ENCODE measurements around the gene LMO1. TPM values are rescaled to one million over a fixed set of nuclear protein-coding genes. Genes with fewer than 3 reads are reported as not detected.
A peak's percentile ranks its signal among the peaks of the same experiment; 100 is the strongest.

The LMO1 gene
- polyA plus RNA-seq, 1 of the 3 experiments (the other 2 are of a cell fraction): 0.12 TPM

GRCh38 chr11:8252388-8252787, 11.3 kb downstream of the LMO1 start:
- TF ChIP-seq SMC3 (IDR thresholded peaks at IDR 0.05; ENCODE audit: low read depth, low read length): no peak
- TF ChIP-seq, protein P1, sequence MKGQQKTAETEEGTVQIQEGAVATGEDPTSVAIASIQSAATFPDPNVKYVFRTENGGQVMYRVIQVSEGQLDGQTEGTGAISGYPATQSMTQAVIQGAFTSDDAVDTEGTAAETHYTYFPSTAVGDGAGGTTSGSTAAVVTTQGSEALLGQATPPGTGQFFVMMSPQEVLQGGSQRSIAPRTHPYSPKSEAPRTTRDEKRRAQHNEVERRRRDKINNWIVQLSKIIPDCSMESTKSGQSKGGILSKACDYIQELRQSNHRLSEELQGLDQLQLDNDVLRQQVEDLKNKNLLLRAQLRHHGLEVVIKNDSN (IDR thresholded peaks at IDR 0.05; ENCODE audit: borderline replicate concordance, low read depth): no peak
- no peak for TF ChIP-seq JUND (IDR thresholded peaks at IDR 0.05)
- no peak for TF ChIP-seq RFX5 (IDR thresholded peaks at IDR 0.05; ENCODE audit: low read length)
- TF ChIP-seq, protein P2, sequence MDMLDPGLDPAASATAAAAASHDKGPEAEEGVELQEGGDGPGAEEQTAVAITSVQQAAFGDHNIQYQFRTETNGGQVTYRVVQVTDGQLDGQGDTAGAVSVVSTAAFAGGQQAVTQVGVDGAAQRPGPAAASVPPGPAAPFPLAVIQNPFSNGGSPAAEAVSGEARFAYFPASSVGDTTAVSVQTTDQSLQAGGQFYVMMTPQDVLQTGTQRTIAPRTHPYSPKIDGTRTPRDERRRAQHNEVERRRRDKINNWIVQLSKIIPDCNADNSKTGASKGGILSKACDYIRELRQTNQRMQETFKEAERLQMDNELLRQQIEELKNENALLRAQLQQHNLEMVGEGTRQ (IDR thresholded peaks at IDR 0.05; ENCODE audit: borderline replicate concordance, low read depth, low read length): no peak
- no peak for TF ChIP-seq RAD21 (IDR thresholded peaks at IDR 0.05; ENCODE audit: low read length)
- TF ChIP-seq RXRA (IDR thresholded peaks at IDR 0.05; ENCODE audit: borderline replicate concordance, low read depth): no peak
- TF ChIP-seq, protein P3, sequence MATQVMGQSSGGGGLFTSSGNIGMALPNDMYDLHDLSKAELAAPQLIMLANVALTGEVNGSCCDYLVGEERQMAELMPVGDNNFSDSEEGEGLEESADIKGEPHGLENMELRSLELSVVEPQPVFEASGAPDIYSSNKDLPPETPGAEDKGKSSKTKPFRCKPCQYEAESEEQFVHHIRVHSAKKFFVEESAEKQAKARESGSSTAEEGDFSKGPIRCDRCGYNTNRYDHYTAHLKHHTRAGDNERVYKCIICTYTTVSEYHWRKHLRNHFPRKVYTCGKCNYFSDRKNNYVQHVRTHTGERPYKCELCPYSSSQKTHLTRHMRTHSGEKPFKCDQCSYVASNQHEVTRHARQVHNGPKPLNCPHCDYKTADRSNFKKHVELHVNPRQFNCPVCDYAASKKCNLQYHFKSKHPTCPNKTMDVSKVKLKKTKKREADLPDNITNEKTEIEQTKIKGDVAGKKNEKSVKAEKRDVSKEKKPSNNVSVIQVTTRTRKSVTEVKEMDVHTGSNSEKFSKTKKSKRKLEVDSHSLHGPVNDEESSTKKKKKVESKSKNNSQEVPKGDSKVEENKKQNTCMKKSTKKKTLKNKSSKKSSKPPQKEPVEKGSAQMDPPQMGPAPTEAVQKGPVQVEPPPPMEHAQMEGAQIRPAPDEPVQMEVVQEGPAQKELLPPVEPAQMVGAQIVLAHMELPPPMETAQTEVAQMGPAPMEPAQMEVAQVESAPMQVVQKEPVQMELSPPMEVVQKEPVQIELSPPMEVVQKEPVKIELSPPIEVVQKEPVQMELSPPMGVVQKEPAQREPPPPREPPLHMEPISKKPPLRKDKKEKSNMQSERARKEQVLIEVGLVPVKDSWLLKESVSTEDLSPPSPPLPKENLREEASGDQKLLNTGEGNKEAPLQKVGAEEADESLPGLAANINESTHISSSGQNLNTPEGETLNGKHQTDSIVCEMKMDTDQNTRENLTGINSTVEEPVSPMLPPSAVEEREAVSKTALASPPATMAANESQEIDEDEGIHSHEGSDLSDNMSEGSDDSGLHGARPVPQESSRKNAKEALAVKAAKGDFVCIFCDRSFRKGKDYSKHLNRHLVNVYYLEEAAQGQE (IDR thresholded peaks at IDR 0.05; ENCODE audit: low read depth, low read length): no peak
- no peak for TF ChIP-seq TCF12 (IDR thresholded peaks at IDR 0.05)
- no peaks in the 10 kb centered on the region for H4K20me1 ChIP-seq (ENCODE audit: insufficient read depth)
- H3K4me3 ChIP-seq (ENCODE audit: low read depth in 2 of 2, low read length in 1 of 2): no peak overlapping the region
- DNase-seq: no peak
- POLR2A ChIA-PET: no interaction called here
- H3K4me1 ChIP-seq (ENCODE audit: control insufficient read depth in 1 of 2, insufficient read depth in 2 of 2, low read depth in 1 of 2, low read length in 1 of 2): peaks cover 0 to 77% of the 10 kb centered on the region in 2 experiments; a peak in 2 of 4 replicates
- H3K9me3 ChIP-seq: no peaks in the 10 kb centered on the region
- 94% methylated on average over 5 of the region's 5 CpGs for WGBS (ENCODE audit: low lambda C conversion rate)
- no peak overlapping the region for H2AFZ ChIP-seq (ENCODE audit: low read depth)
- no peak overlapping the region for H3K9ac ChIP-seq
- H3F3A ChIP-seq (replicated peaks; ENCODE audit: insufficient read depth): no peaks in the 10 kb centered on the region
- H3K27ac ChIP-seq (ENCODE audit: low read depth in 2 of 2, low read length in 1 of 2): peak overlapping the region in 1 of 2 experiments; percentile 50; a peak in 1 of 4 replicates
- no peak overlapping the region for H3K4me2 ChIP-seq
- peaks cover under 1% of the 10 kb centered on the region; the same call in 1 of the 2 replicates for H3K27me3 ChIP-seq (ENCODE audit: insufficient read depth)
- H3K79me2 ChIP-seq (ENCODE audit: insufficient read depth): no peaks in the 10 kb centered on the region
- CTCF ChIA-PET: interaction anchor here (1.3 to 29.7 kb wide), 2 partner anchors 11 to 27 kb away, joined by 7 to 604 read pairs; partner anchors contain the start of gene LMO1
- H3K36me3 ChIP-seq (replicated peaks in 1 of 2; ENCODE audit: control insufficient read depth in 1 of 2, insufficient read depth in 2 of 2, low read length in 1 of 2): no peaks in the 10 kb centered on the region
- no peaks in the 10 kb centered on the region for H3K9me2 ChIP-seq

DNA sequence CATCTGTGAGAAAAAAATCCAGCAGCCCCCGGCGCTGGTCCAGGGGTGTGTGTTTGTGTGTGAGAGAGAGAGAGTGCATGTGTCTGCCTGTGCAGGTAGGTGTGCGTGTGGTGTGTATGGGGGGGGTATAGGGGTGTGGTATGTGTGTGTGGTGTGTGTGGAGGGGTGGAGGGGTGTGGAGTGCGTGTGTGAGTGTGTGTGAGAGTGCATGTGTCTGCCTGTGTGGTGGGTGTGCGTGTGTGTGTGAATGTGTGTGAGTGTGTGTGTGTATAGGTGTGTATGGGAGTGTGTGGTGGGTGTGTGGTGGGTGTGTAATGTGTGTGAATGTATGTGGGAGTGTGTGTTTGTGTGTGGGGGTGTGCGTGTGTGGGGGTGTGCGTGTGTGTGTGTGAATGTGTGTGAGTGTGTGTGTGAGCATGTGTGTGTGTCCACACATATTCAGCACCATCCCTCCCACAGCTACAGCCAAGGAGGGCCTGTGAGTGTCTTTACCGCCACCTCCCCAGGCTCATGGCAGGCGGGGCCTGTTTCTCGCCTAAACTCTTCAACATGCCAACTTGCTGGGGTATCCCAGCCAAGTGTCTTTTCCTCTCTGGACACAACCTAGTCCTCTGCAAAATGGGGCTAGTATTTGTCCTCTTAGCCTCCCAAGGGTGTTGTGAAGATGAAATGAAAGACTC, 11.9 kb downstream of the LMO1 start:
- ChIA-PET CTCF (interaction anchor here (1.3 to 29.7 kb wide), 3 partner anchors 11 to 26 kb away, joined by 7 to 604 read pairs (median 302); partner anchors contain the start of gene LMO1), POLR2A (no interaction called here)
- no peak for TF ChIP-seq TEAD4 (IDR thresholded peaks at IDR 0.05; ENCODE audit: borderline replicate concordance, insufficient read depth)
- no peak for TF ChIP-seq CTCF (IDR thresholded peaks at IDR 0.05)
- TF ChIP-seq RFX5 (IDR thresholded peaks at IDR 0.05; ENCODE audit: low read length): no peak
- TF ChIP-seq PBX3 (IDR thresholded peaks at IDR 0.05): no peak
- TF ChIP-seq, protein P1 (IDR thresholded peaks at IDR 0.05; ENCODE audit: borderline replicate concordance, low read depth): no peak
- no peak for TF ChIP-seq TAF1 (IDR thresholded peaks at IDR 0.05; ENCODE audit: borderline replicate concordance, low read depth, low read length)
- TF ChIP-seq EP300 (IDR thresholded peaks at IDR 0.05; ENCODE audit: borderline replicate concordance in 1 of 2, low read depth in 1 of 2, low read length in 1 of 2): no peak
- TF ChIP-seq FOXM1 (IDR thresholded peaks at IDR 0.05; ENCODE audit: low read depth): no peak
- Histone ChIP-seq H3K9ac (no peak overlapping the region), H3K27me3 (ENCODE audit: insufficient read depth) (peaks cover 6% of the 10 kb centered on the region; the same call in 1 of the 2 replicates), H3F3A (replicated peaks; ENCODE audit: insufficient read depth) (no peaks in the 10 kb centered on the region), H3K4me3 (ENCODE audit: low read depth in 2 of 2, low read length in 1 of 2) (no peak overlapping the region), H4K20me1 (ENCODE audit: insufficient read depth) (no peaks in the 10 kb centered on the region), H3K4me1 (ENCODE audit: control insufficient read depth in 1 of 2, insufficient read depth in 2 of 2, low read depth in 1 of 2, low read length in 1 of 2) (peaks cover 0 to 76% of the 10 kb centered on the region in 2 experiments; a peak in 2 of 4 replicates), H3K79me2 (ENCODE audit: insufficient read depth) (no peaks in the 10 kb centered on the region), H3K9me3 (no peaks in the 10 kb centered on the region), H3K27ac (ENCODE audit: low read depth in 2 of 2, low read length in 1 of 2) (no peak overlapping the region; a peak in 1 of 4 replicates), H3K9me2 (no peaks in the 10 kb centered on the region), H3K36me3 (replicated peaks in 1 of 2; ENCODE audit: control insufficient read depth in 1 of 2, insufficient read depth in 2 of 2, low read length in 1 of 2) (no peaks in the 10 kb centered on the region), H3K4me2 (no peak overlapping the region), H2AFZ (ENCODE audit: low read depth) (no peak overlapping the region)
- 84% methylated on average over 10 of the region's 10 CpGs for WGBS (ENCODE audit: low lambda C conversion rate)
- no peak for DNase-seq
